CD4-positive, alpha-beta T cell (primary cell): ENCODE data around the gene SFMBT2. TPM values are rescaled to one million over a fixed set of nuclear protein-coding genes. Genes with fewer than 3 reads are reported as not detected.
"Not testable (repeated sequence)": the region's sequence is repeated elsewhere in the genome, so short reads cannot be mapped to it uniquely, and the experiment has no call there.

ENCODE experiments used
- ATAC-seq: fragments of 200-7000 bp; cut with Tn5 transposase; one replicate; pipeline ENCODE4 v1.10.0; 2022; ENCODE audit warnings: mild to moderate bottlenecking; ENCODE audit not compliant: poor library complexity
- CTCF ChIA-PET: fragments of 350-600 bp; sonication (Branson Sonifier 250); formaldehyde crosslinking; loops from one replicate; lab custom pipeline; 2021; ENCODE audit warnings: antibody characterized with exemption, inconsistent platforms; lab: Charles Lee
- POLR2A ChIA-PET: fragments of 350-600 bp; sonication (Branson Sonifier 250); formaldehyde crosslinking; loops from one replicate; lab custom pipeline; 2021; ENCODE audit warnings: antibody characterized with exemption, inconsistent platforms; lab: Charles Lee
- DNase-seq, 14 experiments: peaks; one replicate each; pipeline ENCODE4 v3.0.0-alpha.2; 2013 to 2020; ENCODE audit warnings: mixed read lengths in 2 of 14
- H3K27ac ChIP-seq, 2 donors: one replicate each; pipeline versions ENCODE4 v1.5.1 to v1.7.0; 2013; ENCODE audit warnings: low read length in 2 of 2, low read depth in 1 of 2, mild to moderate bottlenecking in 1 of 2
- H3K27me3 ChIP-seq, 2 experiments: 1 replicate in 1 of 2; 2 replicates in 1 of 2; pipeline versions ENCODE4 v1.6.1 to v1.7.0; 2013; ENCODE audit warnings: low read length in 2 of 2, control low read depth in 1 of 2, mild to moderate bottlenecking in 1 of 2, moderate library complexity in 1 of 2; ENCODE audit not compliant: insufficient read depth in 2 of 2, control insufficient read depth in 1 of 2
- H3K36me3 ChIP-seq: one replicate; pipeline ENCODE4 v1.6.1; 2013; ENCODE audit warnings: low read length, control low read depth; ENCODE audit not compliant: insufficient read depth
- H3K4me1 ChIP-seq: one replicate; pipeline ENCODE4 v1.6.1; 2013; ENCODE audit warnings: low read length, control low read depth; ENCODE audit not compliant: insufficient read depth
- H3K4me3 ChIP-seq: one replicate; pipeline ENCODE4 v1.5.1; 2013; ENCODE audit warnings: mild to moderate bottlenecking, low read length, moderate library complexity
- H3K9me3 ChIP-seq, 2 experiments: 1 replicate in 1 of 2; 2 replicates in 1 of 2; pipeline versions ENCODE4 v1.6.1 to v1.7.0; 2013; ENCODE audit warnings: low read length in 2 of 2, mild to moderate bottlenecking in 2 of 2, control low read depth in 1 of 2, moderate library complexity in 1 of 2; ENCODE audit not compliant: control insufficient read depth in 1 of 2, insufficient read depth in 1 of 2
- H3K27ac Mint-ChIP-seq: one replicate; pipeline ENCODE4 v1.8.0; 2020; ENCODE audit warnings: mixed read lengths
- H3K27me3 Mint-ChIP-seq: one replicate; pipeline ENCODE4 v1.8.0; 2021; ENCODE audit warnings: mixed read lengths
- H3K36me3 Mint-ChIP-seq: one replicate; pipeline ENCODE4 v1.8.0; 2021; ENCODE audit warnings: low read depth, mixed read lengths
- H3K4me1 Mint-ChIP-seq: one replicate; pipeline ENCODE4 v1.8.0; 2021; ENCODE audit warnings: low read depth, mixed read lengths
- H3K4me3 Mint-ChIP-seq: one replicate; pipeline ENCODE4 v1.8.0; 2020; ENCODE audit warnings: mild to moderate bottlenecking, mixed read lengths
- H3K9me3 Mint-ChIP-seq: one replicate; pipeline ENCODE4 v1.8.0; 2020; ENCODE audit warnings: mixed read lengths
- intact Hi-C, 2 experiments: fragments of 100-400 bp; cut with DNase I in 1 of 2; cut with micrococcal nuclease in 1 of 2; formaldehyde crosslinking; loops; one replicate each; pipeline versions ENCODE4 v1.15.1 to v1.9.0; 2023 to 2025; cut with DNase I, micrococcal nuclease
- total RNA-seq, 174 experiments: library from RNA in 2 of 174; stranded (reverse) in 2 of 174; gene quantifications; one replicate each; pipeline ENCODE4 v1.2.3 and lab custom pipeline; 2021 to 2026
- TF ChIP-seq, protein P1 (sequence below): fragments of 200-600 bp; IDR thresholded peaks from one replicate; pipeline ENCODE4 v1.8.0; 2022; ENCODE audit warnings: antibody characterized with exemption, mild to moderate bottlenecking

SFMBT2 gene
- total RNA-seq, 2 experiments from 2014 or later = 41.0 to 42.0 TPM

DNA sequence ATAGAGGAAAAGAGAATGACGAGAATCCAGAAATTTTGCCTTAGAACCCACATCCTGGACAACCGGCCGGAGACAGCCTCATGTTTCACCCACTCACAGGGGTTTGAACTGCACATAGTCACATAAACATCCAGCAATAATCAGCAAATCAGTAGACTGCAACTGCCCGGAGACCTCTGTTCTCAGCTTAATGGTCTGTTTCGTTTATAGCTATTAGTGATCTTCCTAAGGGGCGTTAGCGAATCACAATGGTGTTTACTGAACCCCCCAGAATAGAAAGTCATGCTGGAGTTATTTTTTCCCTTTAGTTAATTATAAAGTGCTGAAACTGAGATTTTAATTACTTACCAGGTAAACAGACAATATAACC lies 98.4 kb downstream of the SFMBT2 start:
- no peak for ATAC-seq
- Mint-ChIP-seq H3K27me3 (no peaks in the 10 kb centered on the region), H3K27ac (no peak overlapping the region), H3K4me3 (no peak overlapping the region), H3K4me1 (peaks cover 72% of the 10 kb centered on the region), H3K9me3 (no peaks in the 10 kb centered on the region), H3K36me3 (peaks cover 45% of the 10 kb centered on the region)
- H3K4me3 ChIP-seq = no peak overlapping the region
- TF ChIP-seq, protein P1, sequence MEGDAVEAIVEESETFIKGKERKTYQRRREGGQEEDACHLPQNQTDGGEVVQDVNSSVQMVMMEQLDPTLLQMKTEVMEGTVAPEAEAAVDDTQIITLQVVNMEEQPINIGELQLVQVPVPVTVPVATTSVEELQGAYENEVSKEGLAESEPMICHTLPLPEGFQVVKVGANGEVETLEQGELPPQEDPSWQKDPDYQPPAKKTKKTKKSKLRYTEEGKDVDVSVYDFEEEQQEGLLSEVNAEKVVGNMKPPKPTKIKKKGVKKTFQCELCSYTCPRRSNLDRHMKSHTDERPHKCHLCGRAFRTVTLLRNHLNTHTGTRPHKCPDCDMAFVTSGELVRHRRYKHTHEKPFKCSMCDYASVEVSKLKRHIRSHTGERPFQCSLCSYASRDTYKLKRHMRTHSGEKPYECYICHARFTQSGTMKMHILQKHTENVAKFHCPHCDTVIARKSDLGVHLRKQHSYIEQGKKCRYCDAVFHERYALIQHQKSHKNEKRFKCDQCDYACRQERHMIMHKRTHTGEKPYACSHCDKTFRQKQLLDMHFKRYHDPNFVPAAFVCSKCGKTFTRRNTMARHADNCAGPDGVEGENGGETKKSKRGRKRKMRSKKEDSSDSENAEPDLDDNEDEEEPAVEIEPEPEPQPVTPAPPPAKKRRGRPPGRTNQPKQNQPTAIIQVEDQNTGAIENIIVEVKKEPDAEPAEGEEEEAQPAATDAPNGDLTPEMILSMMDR = no peak
- intact Hi-C loops = no loop called here
- H3K27ac ChIP-seq = no peak overlapping the region
- H3K9me3 ChIP-seq = no peaks in the 10 kb centered on the region
- CTCF ChIA-PET = no interaction called here
- POLR2A ChIA-PET = no interaction called here
- DNase-seq = no peak
- no peaks in the 10 kb centered on the region for H3K36me3 ChIP-seq
- H3K4me1 ChIP-seq = peaks cover 11% of the 10 kb centered on the region
- H3K27me3 ChIP-seq = no peaks in the 10 kb centered on the region

DNA sequence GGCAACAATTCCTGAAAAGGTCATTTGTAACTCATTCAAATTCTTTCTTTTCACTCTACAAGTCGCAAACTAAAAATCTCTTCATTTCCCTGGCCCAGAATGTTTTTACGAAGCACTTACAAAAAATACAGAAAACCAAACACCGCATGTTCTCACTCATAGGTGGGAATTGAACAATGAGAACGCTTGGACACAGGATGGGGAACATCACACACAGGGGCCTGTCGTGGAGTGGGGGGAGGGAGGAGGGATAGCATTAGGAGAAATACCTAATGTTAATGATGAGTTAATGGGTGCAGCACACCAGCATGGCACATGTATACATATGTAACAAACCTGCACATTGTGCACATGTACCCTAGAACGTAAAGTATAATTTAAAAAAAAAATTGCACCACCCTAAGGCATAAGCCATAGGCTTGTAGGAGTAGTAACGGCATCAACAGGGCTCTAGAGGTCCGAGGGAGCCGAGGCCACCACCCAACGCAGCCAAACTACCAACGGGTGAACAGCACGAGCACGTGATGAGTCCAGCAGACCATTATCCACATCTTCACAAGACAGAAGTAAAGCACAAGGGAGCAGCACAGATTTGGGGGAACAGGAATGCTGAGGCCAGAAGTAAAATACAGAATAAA lies 98.9 kb downstream of the SFMBT2 start:
- H3K27me3 Mint-ChIP-seq, H3K9me3 Mint-ChIP-seq, H3K36me3 ChIP-seq, H3K27ac ChIP-seq, POLR2A ChIA-PET, ATAC-seq, intact Hi-C loops, DNase-seq, H3K4me3 ChIP-seq, H3K4me3 Mint-ChIP-seq, H3K27ac Mint-ChIP-seq, H3K9me3 ChIP-seq, H3K27me3 ChIP-seq: not testable (repeated sequence)
- H3K4me1 ChIP-seq = peaks cover 11% of the 10 kb centered on the region
- CTCF ChIA-PET = interaction anchor here (0.6 kb wide), 1 partner anchor 380 kb away, joined by 3 read pairs; no protein-coding TSS in a partner anchor
- Mint-ChIP-seq H3K36me3 (peaks cover 49% of the 10 kb centered on the region), H3K4me1 (peaks cover 75% of the 10 kb centered on the region)

DNA sequence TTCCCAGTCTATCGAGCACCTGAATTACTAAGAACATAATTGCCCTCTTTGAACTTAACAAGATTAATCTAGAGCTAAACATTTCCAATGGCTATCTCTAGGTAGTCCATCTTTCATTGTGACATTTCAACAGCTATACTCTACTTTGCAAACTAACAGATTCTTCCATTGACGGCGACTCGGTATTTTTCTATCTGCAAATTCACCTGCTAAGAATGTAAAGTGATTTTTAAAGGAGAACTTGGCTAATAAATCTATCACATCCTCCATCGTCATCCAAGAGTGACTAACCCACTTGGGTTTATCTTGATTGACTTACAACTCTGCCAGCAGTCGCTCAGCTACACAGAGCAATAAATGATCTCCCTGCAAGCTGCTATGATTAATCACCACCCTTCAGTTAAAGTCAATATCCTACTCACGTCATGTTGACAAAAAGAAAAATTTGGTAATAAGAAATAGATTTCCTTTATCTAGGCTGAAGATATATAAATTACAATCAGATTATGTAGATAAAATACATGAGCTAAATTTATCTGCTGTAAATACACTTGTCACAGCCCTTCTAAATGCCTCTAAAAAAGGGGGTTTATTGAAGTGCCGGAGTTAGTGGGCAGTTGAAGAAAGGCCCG lies 99.5 kb downstream of the SFMBT2 start:
- intact Hi-C loops = no loop called here
- no peaks in the 10 kb centered on the region for H3K9me3 Mint-ChIP-seq
- ATAC-seq (no peak), DNase-seq (no peak)
- H3K27me3 Mint-ChIP-seq = no peaks in the 10 kb centered on the region
- peaks cover 74% of the 10 kb centered on the region for H3K4me1 Mint-ChIP-seq
- no peak overlapping the region for H3K27ac ChIP-seq
- H3K36me3 Mint-ChIP-seq = peaks cover 50% of the 10 kb centered on the region
- H3K27ac Mint-ChIP-seq = no peak overlapping the region
- TF ChIP-seq, protein P1 = no peak
- H3K27me3 ChIP-seq = no peaks in the 10 kb centered on the region
- H3K4me1 ChIP-seq = peaks cover 9% of the 10 kb centered on the region
- H3K4me3 ChIP-seq = no peak overlapping the region
- no peaks in the 10 kb centered on the region for H3K9me3 ChIP-seq
- ChIA-PET CTCF (interaction anchor here (0.6 kb wide), 1 partner anchor 380 kb away, joined by 3 read pairs; no protein-coding TSS in a partner anchor), POLR2A (interaction anchor here (0.6 kb wide), 1 partner anchor 8 kb away, joined by 5 read pairs; no protein-coding TSS in a partner anchor)
- no peak overlapping the region for H3K4me3 Mint-ChIP-seq
- H3K36me3 ChIP-seq = no peaks in the 10 kb centered on the region
